ENCODE results near the gene TMEM219. TPM values are rescaled to one million over a fixed set of nuclear protein-coding genes. Genes with fewer than 3 reads are reported as not detected.
"Not testable (repeated sequence)": the region's sequence is repeated elsewhere in the genome, so short reads cannot be mapped to it uniquely, and the experiment has no call there.

The TMEM219 gene
- total RNA-seq, 4 donors from 2014 or later: 48.1 to 120 (median 60.2) TPM

DNA sequence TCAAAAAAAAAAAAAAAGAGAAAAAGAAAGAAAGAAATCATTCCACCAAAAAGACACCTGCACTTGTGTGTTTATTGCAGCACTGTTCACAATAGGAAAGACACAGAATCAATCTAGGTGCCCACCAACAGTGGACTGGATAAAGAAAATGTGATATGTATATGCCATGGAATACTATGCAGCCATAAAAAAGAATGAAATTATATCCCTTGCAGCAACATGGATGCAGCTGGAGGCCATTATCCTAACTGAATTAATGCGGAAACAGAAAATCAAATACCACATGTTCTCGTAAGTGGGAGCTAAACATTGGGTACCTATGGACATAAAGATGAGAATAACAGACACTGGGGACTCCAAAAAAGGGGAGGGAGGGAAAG, 55.4 kb downstream of the TMEM219 start:
- Histone ChIP-seq H3K27ac (no peak overlapping the region), H3K4me3 (no peak overlapping the region), H3K4me1 (peaks cover 0 to 5% of the 10 kb centered on the region in 2 donors), H3K36me3 (no peaks in the 10 kb centered on the region), H3K27me3 (peaks cover 2 to 7% (median 3%) of the 10 kb centered on the region in 3 donors), H3K9me3 (no peaks in the 10 kb centered on the region)
- in situ Hi-C loops (cut with MboI; ENCODE audit: low sequenced_read_pairs in 4 of 4) (loop anchor here in 1 of 4 donors (25.0 kb wide), 1 partner anchor 330 kb away; the partner anchor contains the start of gene QPRT), intact Hi-C loops (cut with DNase I; ENCODE audit: low total_unique reads) (no loop called here)
- ATAC-seq: no peak
- DNase-seq: no peak
- TF ChIP-seq POLR2A (IDR thresholded peaks at IDR 0.05): no peak
- TF ChIP-seq, protein P1, sequence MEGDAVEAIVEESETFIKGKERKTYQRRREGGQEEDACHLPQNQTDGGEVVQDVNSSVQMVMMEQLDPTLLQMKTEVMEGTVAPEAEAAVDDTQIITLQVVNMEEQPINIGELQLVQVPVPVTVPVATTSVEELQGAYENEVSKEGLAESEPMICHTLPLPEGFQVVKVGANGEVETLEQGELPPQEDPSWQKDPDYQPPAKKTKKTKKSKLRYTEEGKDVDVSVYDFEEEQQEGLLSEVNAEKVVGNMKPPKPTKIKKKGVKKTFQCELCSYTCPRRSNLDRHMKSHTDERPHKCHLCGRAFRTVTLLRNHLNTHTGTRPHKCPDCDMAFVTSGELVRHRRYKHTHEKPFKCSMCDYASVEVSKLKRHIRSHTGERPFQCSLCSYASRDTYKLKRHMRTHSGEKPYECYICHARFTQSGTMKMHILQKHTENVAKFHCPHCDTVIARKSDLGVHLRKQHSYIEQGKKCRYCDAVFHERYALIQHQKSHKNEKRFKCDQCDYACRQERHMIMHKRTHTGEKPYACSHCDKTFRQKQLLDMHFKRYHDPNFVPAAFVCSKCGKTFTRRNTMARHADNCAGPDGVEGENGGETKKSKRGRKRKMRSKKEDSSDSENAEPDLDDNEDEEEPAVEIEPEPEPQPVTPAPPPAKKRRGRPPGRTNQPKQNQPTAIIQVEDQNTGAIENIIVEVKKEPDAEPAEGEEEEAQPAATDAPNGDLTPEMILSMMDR (IDR thresholded peaks at IDR 0.05 in 4 of 5, conservative IDR thresholded peaks at IDR 0.05 in 1 of 5): no peak

DNA sequence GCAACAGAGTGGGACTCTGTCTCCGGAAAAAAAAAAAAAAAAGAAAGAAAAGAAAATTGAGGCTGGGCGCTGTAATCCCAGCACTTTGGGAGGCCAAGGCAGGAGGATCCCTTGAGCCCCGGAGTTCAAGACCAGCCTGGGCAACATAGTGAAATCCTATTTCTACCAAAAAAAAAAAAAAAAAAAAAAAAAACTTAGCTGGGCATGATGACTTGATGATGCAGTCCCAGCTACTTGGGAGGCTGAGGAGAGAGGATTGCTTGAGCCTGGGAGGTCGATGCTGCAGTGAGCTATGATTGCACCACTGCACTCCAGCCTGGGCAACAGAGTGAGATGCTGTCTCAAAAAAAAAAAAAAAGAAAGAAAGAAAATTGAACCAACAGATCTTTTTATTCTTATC, 56.1 kb downstream of the TMEM219 start:
- H3K4me3 ChIP-seq; H3K27ac ChIP-seq; H3K27me3 ChIP-seq; ATAC-seq; H3K36me3 ChIP-seq; intact Hi-C loops (cut with DNase I; ENCODE audit: low total_unique reads); DNase-seq; H3K9me3 ChIP-seq; H3K4me1 ChIP-seq: not testable (repeated sequence)
- in situ Hi-C loops (cut with MboI; ENCODE audit: low sequenced_read_pairs in 4 of 4): loop anchor here in 1 of 4 donors (25.0 kb wide), 1 partner anchor 331 kb away; the partner anchor contains the start of gene QPRT

DNA sequence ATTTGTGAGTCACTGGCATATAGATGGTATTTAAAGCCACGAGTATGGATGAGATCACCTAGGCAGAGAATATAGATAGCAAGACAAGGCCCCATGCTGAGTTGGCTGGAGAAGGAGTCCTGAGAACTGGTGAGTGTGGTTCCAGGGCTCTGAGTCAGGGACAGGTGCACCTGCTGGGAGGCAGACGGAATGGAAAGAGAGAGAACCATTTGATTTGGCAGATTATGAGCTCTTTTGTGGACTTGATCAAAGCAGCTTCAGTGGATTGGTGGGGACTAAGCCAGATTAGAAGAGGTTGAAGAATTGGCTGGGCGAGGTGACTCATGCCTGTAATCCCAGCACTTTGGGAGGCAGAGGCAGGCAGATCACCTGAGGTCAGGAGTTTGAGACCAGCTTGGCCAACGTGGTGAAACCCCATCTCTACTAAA, 56.9 kb downstream of the TMEM219 start:
- no peaks in the 10 kb centered on the region for H3K9me3 ChIP-seq
- H3K27ac ChIP-seq: no peak overlapping the region
- H3K36me3 ChIP-seq: no peaks in the 10 kb centered on the region
- peaks cover 0 to 5% (median 0%) of the 10 kb centered on the region in 3 donors for H3K27me3 ChIP-seq
- TF ChIP-seq POLR2A (IDR thresholded peaks at IDR 0.05): no peak
- TF ChIP-seq, protein P1 (IDR thresholded peaks at IDR 0.05 in 4 of 5, conservative IDR thresholded peaks at IDR 0.05 in 1 of 5): no peak
- intact Hi-C loops (cut with DNase I; ENCODE audit: low total_unique reads) (no loop called here), in situ Hi-C loops (cut with MboI; ENCODE audit: low sequenced_read_pairs in 4 of 4) (loop anchor here in 1 of 4 donors (25.0 kb wide), 1 partner anchor 331 kb away; the partner anchor contains the start of gene QPRT)
- H3K4me1 ChIP-seq: peaks cover 0 to 5% of the 10 kb centered on the region in 2 donors
- no peak overlapping the region for H3K4me3 ChIP-seq
- ATAC-seq (no peak), DNase-seq (no peak)

Other genes with a start within 250 kb of the TMEM219 start
- under 1 TPM in 2 of 4 donors, not detected in 2; 0.26 to 0.31 TPM for gene C16orf54, start 216.1 kb upstream of the TMEM219 start, total RNA-seq
- gene ZG16, start 183.8 kb upstream of the TMEM219 start, total RNA-seq: 1 to 10 TPM in 1 of 4 donors, not detected in 3; 1.7 TPM
- 10 to 100 TPM in 3 of 4 donors, 1 to 10 TPM in 1; 9.0 to 13.9 (median 12.8) TPM for gene KIF22, start 171.3 kb upstream of the TMEM219 start, total RNA-seq
- gene MAZ, start 155.6 kb upstream of the TMEM219 start, total RNA-seq: 100 to 1,000 TPM in 2 of 4 donors, 10 to 100 TPM in 2; 68.7 to 145 (median 96.4) TPM
- gene PRRT2, start 149.9 kb upstream of the TMEM219 start, total RNA-seq: 1 to 10 TPM in 1 of 4 donors, not detected in 3; 3.5 TPM
- gene PAGR1, start 145.9 kb upstream of the TMEM219 start, total RNA-seq: 10 to 100 TPM; 15.5 to 29.2 (median 21.7) TPM
- gene MVP, start 141.6 kb upstream of the TMEM219 start, total RNA-seq: 10 to 100 TPM; 40.3 to 77.5 (median 47.6) TPM
- gene CDIPT, start 98.9 kb upstream of the TMEM219 start, total RNA-seq: 10 to 100 TPM; 35.5 to 71.8 (median 55.7) TPM
- gene SEZ6L2, start 62.5 kb upstream of the TMEM219 start, total RNA-seq: 1 to 10 TPM in 1 of 4 donors, under 1 TPM in 3; 0.20 to 1.7 (median 0.56) TPM
- gene ASPHD1, start 61.6 kb upstream of the TMEM219 start, total RNA-seq: not detected
- 1 to 10 TPM; 3.7 to 8.6 (median 6.3) TPM for gene KCTD13, start 35.9 kb upstream of the TMEM219 start, total RNA-seq
- gene TAOK2, start 11.8 kb downstream of the TMEM219 start, total RNA-seq: 10 to 100 TPM; 15.9 to 31.0 (median 22.1) TPM
- 10 to 100 TPM; 13.5 to 25.6 (median 17.2) TPM for gene HIRIP3, start 33.5 kb downstream of the TMEM219 start, total RNA-seq
- 10 to 100 TPM; 45.4 to 74.8 (median 55.5) TPM for gene INO80E, start 34.2 kb downstream of the TMEM219 start, total RNA-seq
- not detected for gene DOC2A, start 48.9 kb downstream of the TMEM219 start, total RNA-seq
- gene C16orf92, start 61.1 kb downstream of the TMEM219 start, total RNA-seq: not detected
- under 1 TPM in 1 of 4 donors, not detected in 3; 0.27 TPM for gene TLCD3B, start 69.2 kb downstream of the TMEM219 start, total RNA-seq
- gene ALDOA, start 103.7 kb downstream of the TMEM219 start, total RNA-seq: over 10,000 TPM in 1 of 4 donors, 1,000 to 10,000 TPM in 3; 6,096 to 10,805 (median 7,093) TPM
- gene PPP4C, start 113.9 kb downstream of the TMEM219 start, total RNA-seq: 10 to 100 TPM; 23.8 to 64.3 (median 44.7) TPM
- under 1 TPM; 0.29 to 0.92 (median 0.67) TPM for gene TBX6, start 129.8 kb downstream of the TMEM219 start, total RNA-seq
- gene YPEL3, start 134.1 kb downstream of the TMEM219 start, total RNA-seq: 100 to 1,000 TPM in 3 of 4 donors, 10 to 100 TPM in 1; 97.2 to 197 (median 154) TPM
- gene GDPD3, start 151.5 kb downstream of the TMEM219 start, total RNA-seq: under 1 TPM in 2 of 4 donors, not detected in 2; 0.29 to 0.66 TPM
- 10 to 100 TPM; 28.6 to 48.7 (median 38.0) TPM for gene MAPK3, start 161.1 kb downstream of the TMEM219 start, total RNA-seq
- 1 to 10 TPM in 3 of 4 donors, under 1 TPM in 1; 0.44 to 8.9 (median 5.8) TPM for gene CORO1A, start 221.5 kb downstream of the TMEM219 start, total RNA-seq
- gene BOLA2B, start 231.6 kb downstream of the TMEM219 start, total RNA-seq: 100 to 1,000 TPM in 3 of 4 donors, 10 to 100 TPM in 1; 96.7 to 228 (median 140) TPM
- gene SLX1A, start 231.8 kb downstream of the TMEM219 start, total RNA-seq: 100 to 1,000 TPM in 1 of 4 donors, 10 to 100 TPM in 3; 23.6 to 103 (median 45.7) TPM
- 10 to 100 TPM in 1 of 4 donors, 1 to 10 TPM in 2, not detected in 1; 4.9 to 11.3 (median 9.2) TPM for gene SULT1A3, start 237.2 kb downstream of the TMEM219 start, total RNA-seq